ENCODE measurements around the gene B4GALT3. TPM values are rescaled to one million over a fixed set of nuclear protein-coding genes. Genes with fewer than 3 reads are reported as not detected.
A peak's percentile ranks its signal among the peaks of the same experiment; 100 is the strongest.
"Not testable (repeated sequence)": the region's sequence is repeated elsewhere in the genome, so short reads cannot be mapped to it uniquely, and the experiment has no call there.

B4GALT3 gene
- 16.8 and 25.5 TPM in 2 replicates for total RNA-seq

DNA sequence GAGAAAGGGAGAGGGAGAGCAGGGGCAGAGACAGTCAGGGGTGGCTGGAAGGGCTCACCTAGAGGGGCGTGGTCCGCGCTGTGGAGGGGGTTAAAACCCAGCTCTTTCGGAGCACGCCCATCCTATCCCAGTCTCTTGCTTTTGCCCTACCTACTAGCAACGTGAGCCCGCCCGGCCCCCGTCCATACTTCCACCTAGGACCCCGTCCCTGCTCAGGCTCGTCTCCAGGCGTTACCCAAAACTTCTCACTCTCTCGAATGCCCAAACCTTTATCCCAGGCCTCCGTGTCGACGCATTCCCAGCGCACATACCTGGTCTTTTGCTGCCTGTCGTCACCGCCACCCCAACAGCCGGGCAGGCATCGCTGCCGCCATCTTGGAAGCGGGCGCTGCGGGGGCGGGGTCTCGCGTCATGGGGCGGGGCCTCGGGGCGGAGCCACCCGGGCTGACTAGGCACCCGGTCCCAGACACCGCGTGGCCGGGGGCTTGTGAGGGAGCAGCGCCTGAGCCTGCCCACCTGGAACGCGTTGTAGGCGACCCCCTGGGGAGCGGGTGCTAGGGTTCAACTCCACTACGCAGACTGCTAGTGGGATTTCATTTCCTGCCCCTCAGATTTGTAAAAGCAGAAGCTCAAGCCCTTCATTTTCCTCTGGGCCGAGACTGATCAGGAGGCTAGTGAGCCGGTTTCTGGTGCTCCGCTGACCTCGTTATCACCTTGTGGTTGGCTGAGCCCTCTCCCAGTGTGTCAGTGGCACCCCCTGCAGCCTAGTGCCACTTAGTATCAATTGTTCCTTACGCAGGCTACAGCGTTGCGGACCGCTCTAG, at the start of gene B4GALT3:
Gene B4GALT3 (minus strand): TSS at position 396 of the 824 bp plus-strand sequence. CDS start 1,447 bp downstream, outside the sequence.
- peak; percentile 41 for DNase-seq (ENCODE audit: low read depth)

DNA sequence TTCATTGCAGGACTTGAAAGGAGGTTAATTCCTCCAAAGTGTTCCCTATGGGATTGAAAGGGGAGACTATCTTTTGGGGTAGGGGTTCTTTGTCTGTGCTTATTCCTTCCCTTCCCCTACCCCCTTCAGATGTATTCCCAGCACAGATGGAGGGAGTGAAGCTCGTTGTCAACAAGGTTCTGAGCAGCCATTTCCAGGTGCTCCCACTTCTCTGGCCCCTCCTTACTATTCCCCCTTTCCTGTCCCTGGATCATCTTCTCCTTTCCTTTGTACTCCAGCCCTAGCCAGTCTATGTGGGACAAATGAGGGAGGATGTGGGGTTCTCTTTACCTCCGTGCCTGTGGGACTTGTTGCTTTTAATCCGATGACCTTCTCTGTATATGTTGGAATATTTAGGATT, 49.5 kb upstream of the B4GALT3 start:
- DNase-seq (ENCODE audit: low read depth) = no peak

DNA sequence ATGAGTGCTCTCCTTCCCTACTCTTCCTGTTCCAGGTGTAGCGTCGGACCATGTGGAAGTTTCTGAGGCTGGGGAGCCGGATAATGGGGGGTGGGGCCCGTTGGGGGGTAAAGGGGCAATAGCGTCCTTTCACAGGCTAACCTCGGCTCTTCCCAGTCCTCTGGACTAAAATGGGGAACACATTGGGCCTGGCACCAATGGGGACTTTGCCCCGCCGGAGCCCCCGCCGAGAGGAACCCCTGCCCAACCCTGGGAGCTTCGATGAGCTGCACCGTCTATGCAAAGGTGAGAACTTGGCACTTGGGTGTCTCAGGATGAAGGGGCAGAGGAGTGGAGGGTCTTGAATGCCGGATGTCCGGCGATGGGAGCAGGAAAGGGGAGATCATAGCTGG, 49.0 kb upstream of the B4GALT3 start:
- no peak for DNase-seq (ENCODE audit: low read depth)

DNA sequence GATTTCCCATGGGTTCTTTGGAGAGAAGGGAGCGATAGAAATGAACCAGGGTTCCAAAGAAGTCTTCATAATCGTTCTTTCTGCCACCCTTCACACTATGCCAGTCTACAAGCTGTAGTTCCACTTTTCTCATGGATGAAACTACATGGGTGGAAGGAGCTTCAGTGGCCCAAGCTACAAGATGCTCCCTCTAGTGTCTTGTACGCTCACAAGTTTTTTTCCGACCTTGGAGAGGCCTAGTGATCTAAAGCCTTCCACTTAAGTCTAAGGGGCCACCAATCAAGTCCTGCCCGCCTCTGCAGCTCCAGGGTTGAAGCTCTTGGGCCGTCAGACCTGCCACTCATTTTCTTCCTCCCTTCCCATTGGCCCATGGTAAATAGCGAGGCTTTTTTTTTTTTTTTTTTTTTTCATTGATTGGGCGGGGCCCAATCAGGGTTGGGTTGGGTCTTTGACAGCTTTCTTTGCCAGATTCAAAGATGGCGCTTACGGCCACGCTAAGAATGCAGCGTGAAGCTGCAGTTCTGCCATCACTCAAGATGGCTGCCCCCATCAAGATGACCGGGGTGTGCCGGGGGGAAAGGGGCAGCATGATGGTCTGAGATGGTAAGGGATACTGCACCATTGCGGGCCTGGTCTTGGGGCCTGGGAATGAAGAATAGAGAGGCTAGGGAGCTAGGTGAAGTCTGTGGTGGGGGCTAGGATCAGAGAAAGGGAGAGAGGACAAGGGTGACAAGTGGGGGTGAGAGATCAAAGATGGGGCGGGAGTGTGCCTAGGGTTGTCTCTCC, 48.4 kb upstream of the B4GALT3 start, which contains the start of gene TOMM40L:
Gene TOMM40L (plus strand): TSS at position 527 of the 786 bp plus-strand sequence. CDS start 430 bp downstream, outside the sequence.
- DNase-seq (ENCODE audit: low read depth) = peak; percentile 99

DNA sequence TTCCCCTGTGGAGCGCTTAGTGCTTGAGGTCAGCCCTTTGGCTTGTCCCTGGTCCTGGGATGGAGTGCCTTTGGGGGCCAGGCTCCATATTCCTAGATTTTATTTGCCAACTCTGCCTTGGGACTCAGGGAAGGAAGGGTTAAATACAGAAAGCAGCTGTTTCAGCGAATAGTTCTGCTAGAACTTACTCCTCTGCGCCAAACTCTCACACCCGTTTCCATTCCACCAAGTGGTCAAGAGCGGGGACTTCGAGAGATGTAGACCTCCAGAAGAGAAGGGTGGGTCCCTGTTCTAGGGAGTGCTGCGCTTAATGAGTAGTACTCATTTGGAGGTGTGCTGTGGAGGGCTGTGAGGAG, 47.8 kb upstream of the B4GALT3 start:
- DNase-seq (ENCODE audit: low read depth) = no peak

DNA sequence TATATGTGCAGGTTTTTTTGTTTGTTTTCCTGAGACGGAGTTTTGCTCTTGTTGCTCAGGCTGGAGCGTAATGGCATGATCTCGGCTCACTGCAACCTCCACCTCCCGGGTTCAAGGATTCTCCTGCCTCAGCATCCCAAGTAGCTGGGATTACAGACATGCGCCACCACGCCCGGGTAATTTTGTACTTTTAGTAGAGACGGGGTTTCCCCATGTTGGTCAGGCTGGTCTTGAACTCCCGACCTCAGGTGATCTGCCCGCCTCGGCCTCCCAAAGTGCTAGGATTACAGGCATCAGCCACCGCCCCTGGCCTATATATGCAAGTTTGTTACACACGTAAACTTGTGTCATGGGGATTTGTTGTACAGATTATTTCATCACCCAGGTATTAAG, 47.4 kb upstream of the B4GALT3 start:
- DNase-seq (ENCODE audit: low read depth) = not testable (repeated sequence)

DNA sequence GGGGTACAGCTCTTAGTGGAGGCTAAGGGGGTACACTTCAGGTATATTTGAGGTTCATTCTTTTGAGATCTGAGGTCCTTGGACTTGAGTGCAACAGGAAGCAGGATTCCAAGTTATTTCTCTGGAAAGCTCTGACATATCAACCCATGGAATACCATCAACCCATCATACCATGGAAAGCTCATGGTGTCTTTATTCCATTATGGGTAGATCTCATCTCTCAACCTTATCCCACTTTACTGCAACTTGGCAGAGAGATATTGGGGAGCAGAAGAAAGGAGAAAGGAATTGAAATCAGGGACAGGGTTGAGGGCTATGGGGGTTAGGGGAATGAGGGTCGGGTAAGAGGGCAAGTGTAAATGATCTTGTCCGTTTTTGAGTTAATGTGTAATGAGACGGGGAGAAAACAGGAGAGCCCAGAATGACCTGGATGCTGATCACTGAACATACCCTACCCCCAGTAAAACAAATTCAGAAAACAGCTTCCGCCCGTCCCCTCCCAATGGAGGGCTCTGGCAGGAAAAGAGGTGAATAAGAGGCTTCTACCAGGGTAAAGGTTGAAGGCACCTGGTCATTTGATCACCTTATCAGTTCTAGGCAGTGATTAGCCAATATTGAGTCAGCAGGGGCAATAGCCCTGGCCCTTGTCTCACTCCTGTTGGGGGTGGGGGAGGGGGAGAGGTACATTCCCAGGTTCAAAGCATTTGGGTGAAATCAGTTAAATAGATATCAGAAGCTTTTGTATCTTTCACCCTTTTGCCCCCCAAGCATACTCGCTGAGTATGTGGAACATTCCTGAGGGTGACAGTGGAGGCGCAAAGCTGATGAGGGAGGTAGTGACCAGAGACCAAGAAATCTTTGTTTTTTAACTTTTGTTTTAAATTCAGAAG, 46.7 kb upstream of the B4GALT3 start:
- DNase-seq (ENCODE audit: low read depth) = no peak

DNA sequence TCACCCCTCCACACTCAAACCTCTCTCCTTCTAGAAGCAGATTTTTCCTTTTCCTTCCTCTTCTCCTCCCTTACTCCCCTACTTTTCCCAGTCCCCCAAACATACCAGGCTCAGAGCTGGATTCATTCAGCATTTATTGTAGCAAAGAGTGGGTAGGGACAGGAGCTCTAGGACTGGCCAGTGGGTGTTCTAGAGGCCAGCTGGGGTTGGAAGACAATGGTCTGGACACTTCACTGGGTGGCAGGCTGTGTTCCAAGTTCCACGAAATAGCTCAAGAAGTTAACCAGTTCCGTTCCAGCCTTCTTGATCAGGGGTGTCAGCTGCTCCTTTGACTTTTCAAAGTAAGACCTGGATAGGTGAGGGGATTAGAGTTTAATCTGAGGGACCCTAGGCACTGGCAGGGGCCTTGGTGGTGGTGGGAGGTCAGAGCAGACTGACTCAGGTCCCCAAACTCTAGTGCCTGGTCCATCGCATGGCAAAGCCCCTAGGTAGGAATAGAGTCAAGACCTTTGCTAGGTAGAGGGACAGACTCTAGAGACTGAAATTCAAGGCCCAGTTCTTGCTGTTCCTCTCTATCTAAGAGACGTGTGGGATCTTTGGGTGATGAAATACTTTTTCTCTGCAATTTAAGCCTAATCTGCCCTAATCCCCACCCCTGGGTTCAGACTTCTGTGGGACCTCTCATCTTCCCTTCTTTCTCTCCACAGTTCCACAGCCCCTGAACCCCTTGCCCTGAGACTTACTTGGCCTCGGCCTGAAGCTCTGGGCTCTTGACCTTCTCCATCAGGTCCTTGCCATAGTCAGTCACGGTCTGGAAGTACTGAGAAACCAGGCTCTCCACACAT, 45.1 kb upstream of the B4GALT3 start:
- DNase-seq (ENCODE audit: low read depth) = no peak

DNA sequence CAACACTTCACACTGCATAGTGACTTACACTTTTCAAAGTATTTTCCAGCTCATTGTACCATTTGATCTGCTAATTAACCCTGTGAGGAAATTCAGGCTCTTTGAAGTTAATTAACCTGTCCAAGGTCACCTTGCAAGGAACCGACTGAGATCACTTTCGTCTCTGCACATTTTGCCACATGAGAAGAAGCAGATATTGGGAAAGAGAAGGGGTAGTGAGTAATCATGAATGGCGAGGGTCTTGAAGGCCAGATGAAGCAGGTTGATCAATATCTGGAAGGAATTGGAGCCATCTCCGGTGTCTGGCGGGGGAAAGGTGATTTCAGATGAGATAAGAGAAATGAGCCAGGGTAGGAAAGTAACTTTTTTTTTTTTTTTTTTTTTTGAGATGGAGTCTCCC, 42.7 kb upstream of the B4GALT3 start:
- DNase-seq (ENCODE audit: low read depth) = no peak

DNA sequence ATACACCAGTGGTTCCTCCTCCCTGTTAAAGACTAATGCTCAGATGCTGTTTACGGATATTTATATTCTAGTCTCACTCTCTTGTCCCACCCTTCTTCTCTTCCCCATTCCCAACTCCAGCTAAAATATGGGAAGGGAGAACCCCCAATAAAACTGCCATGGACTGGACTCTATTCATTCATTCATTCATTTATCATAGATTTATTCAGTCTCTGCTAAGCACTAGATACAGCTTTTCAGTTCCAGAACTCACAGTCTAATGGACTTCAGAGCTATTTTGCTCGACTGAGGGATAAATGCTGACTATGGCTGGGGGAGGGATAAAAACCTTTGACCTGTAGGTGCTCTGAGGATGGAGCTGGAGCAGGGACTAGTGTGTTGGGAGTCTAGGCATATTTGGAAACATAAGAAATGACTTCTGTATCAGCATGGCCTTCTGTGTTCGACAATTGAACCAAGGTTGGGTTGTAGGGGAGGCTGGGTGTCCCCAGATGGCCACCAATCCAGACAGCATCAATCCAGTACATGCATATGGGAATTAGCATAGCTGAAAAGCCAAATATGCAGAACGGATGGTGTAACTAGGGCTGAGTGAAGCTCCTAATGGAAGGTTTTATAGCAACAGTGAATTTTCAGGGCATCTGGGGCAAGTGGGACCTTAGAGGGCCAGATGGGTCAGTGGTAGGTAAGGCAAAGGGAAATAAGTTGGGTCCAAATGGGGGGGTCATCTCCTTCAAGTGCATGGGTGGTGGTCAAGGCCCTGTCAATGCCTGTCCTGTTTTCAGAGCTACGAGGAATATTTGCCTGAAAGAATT, 42.0 kb upstream of the B4GALT3 start:
- no peak for DNase-seq (ENCODE audit: low read depth)

DNA sequence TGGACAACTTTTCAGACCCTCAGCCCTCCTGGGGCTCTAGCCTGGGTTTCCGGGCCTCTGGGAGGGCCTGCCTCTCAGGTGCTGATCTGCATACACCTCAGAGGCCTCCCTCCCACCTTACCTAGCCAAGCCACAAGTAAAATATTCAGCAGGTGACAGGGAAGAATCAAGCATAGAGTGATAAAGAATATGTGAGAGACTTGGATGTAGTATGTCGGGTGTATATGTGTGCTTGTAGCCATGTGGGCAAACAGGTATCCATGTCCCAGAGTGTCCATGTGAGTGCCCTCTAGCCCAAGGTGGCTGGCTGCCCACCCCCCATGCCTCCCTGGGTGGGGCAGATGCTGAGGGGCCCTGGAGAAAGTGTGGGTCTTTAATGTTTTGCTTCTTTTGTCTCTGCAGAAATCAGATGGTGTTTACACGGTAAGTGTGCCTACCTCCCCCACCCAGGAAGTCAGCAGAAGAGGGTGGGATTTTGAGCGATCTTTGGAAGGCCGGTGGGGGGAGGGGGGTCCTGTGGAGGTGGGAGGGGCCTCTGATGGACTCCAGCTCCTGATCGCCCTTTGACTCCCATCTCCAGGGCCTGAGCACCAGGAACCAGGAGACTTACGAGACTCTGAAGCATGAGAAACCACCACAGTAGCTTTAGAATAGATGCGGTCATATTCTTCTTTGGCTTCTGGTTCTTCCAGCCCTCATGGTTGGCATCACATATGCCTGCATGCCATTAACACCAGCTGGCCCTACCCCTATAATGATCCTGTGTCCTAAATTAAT, 41.2 kb upstream of the B4GALT3 start:
- no peak for DNase-seq (ENCODE audit: low read depth)

DNA sequence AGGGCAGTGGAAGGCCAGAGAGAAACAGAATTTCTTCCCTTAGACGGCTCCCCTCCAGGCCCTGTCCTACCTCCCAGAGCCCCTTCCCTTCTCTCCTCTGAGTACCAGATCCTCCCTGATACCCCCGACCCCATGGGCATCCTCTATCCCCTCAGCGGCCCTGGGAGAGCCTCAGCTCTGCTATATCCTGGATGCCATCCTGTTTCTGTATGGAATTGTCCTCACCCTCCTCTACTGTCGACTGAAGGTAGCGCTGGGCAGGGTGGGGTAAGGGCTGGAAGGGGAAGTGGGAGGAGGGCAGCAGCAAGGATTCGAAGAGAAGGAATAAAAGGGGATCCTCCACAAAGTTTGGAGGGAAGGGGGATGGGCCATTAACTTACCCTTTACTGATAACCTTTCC, 40.5 kb upstream of the B4GALT3 start:
- no peak for DNase-seq (ENCODE audit: low read depth)

DNA sequence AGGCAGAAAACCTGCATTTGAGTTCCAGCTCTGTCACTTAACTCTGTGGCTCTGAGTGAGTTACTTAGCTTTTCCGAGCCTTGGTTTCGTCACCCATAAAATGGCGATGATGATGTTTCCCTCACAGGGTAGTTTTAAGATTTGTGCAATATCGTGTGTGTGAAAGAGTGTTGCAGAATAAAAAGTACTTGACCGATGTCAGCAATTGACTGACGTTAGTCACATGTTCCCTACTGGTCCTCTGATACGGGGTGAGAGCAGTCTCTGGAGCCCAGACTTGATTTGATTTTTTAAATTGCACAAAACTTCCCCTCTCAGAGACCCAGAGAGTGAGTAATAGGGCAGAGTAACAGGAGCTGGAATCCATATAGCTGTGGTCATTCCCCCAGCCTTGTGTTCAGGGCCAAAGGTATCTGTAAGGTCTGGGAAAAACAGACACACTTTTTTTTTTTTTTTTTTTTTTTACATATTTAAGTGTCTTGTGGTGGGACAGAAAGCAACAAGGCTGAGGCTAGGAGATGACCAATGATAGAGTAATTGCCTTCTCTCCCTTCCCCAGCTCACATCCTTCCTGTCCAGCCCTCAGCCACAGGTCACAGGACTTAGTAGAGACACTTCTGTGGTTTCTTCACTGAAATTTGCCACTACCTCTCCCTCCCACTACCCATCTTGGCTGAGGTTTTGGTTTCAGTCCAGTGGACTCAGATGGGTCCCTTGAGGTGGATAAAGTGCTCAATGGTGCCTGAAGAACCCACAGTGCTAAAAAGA, 39.8 kb upstream of the B4GALT3 start:
- DNase-seq (ENCODE audit: low read depth) = peak; percentile 89

DNA sequence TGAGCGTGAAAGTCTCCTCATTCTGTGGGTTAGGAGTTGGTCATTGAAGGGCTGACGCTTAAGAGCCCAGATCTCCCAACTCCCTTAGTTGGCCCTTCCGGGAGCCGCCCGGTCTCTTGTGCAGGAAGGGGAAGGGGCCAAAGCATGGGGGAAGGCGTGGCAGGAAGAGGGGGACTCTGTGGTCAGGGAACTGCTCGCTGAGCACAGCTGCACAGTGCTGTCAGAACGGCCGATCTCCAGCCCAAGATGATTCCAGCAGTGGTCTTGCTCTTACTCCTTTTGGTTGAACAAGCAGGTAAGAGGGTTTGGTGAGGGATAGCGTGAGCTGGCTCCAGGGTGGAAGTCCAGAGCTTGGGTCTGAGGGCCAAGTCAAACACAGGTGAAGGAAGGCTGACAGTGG, 37.8 kb upstream of the B4GALT3 start, which contains the start of gene FCER1G:
Gene FCER1G (plus strand): TSS at position 220 of the 400 bp plus-strand sequence. CDS start 27 bp downstream, at position 247.
- no peak for DNase-seq (ENCODE audit: low read depth)

DNA sequence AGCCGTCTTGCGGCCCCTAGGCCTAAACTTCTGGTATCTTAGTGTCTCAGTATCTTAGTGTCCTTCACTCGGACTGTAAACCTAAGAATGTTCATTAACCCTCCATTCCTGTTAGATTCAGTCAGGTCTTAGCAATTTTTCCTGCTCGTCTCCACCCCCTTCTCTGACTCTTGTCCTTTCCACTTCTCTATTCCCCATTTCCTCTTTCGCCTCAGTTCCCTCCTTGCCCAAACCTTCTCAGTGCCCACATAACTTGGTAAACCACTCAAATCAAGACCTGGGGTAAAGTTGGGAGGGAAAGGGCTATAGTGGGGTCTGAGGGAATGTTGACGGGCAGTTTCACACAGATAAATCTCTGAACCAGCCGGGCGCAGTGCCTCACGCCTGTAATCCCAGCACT, 37.1 kb upstream of the B4GALT3 start:
- no peak for DNase-seq (ENCODE audit: low read depth)

DNA sequence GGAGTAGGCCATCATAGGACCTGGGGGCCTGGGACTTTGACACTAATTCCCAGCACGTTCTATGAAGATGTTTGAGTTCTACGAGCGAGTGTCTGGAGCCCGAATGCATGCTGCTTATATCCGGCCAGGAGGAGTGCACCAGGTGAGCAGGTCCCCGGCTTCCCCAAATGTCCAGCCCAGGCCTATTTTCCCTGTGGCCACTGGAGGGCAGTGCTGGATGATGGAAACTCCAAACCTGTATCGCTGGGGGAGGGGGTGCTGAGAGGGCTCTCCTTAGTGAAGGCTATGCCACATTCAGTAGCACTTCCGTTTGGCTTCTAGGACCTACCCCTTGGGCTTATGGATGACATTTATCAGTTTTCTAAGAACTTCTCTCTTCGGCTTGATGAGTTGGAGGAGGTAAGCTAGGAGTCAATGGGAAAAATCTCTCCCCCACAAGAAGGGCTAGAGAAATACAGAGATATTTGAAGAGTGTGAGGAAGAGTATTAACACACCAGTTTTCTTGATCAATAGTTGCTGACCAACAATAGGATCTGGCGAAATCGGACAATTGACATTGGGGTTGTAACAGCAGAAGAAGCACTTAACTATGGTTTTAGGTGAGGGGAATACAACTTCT, 32.6 kb upstream of the B4GALT3 start:
- peak; percentile 59 for DNase-seq (ENCODE audit: low read depth)

DNA sequence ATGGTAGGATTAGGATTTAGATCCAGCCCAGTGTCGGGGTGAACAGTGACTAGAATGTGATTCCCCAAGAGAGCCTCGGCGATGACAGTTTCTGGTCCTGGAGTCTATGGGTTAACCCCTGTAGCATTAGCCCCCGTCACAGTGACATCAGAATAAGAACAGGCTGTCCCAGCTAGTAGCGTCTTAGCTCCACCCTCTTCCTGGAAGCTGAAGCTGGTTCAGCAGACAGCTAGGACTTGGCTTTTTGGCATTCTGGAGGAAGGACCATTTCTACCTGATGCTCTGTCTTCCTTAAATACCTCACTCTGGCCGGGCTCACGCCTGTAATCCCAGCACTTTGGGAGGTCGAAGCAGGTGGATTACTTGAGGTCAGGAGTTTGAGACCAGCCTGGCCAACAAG, 29.9 kb upstream of the B4GALT3 start:
- DNase-seq (ENCODE audit: low read depth) = no peak

All from renal cortical epithelial cell (primary cell).